ENCODE measurements around the gene PIGS. TPM values are rescaled to one million over a fixed set of nuclear protein-coding genes. Genes with fewer than 3 reads are reported as not detected.
A peak's percentile ranks its signal among the peaks of the same experiment; 100 is the strongest.

The PIGS gene
- total RNA-seq, 1 donor from 2014 or later: 15.2 TPM

DNA sequence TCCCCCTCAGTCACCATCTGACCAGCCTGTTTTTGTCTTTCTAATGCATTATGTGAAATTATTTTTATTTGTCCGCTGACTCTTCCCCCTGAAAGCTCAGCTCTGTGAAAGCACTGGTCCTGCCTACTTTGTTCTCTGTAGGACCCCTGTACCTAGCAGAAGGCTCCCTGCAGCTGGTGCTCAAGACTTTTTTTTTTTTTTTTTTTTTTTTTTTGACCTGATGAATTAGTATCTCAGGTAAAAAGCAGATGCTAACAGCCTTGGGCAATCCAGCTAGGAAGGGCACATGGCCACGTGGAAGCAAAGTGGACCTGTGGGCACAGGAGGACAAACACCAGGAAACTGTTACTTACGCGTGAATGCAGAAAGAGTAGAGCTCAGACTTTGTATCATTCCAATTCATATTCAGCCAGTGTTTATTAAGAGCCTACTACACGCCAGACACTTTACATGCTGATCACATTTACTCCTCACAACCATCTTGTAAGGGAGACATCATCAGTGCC lies 18.3 kb downstream of the PIGS start:
- Histone ChIP-seq H3K27ac (no peak overlapping the region), H3K9ac (no peak overlapping the region)

DNA sequence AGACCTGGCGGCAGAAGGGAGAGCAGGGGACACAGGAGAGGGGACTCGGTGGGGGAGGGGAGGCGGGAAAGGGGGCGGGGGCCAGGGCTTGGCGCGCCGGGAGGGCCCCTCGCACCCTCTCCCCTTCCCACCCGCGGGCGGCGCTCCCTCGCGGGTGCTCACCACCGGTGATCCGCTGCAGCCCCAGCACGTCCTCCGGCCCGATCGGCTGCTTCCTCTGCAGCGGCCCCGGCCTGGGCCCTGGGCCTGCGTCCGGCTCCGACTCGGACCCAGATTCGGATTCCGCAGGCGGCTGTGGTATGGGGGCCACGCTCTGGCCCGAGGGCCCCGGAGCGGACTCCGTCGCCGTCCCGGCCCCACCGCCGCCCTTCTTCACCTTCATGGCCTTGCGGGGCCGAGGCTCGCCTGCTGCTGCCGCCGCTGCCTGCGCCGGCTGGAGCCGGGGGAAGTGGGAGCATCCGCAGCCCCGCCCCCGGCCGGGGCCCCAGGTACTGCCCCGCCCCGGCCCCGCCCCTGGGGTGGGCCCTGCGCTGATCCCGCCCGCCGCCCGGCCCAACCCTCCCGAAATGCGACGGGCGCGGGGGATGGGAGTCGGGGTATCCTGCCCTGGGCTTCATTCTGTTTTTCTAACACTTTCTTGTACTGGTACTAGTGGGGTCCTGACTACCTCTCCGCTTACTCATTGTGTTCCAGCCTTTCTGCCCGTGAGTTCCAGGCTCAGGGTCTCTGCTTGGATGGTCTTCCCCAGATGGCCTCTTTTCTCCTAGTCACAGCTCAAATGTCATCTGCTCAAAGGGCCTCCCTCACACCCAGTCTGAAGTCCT lies 18.9 kb downstream of the PIGS start, which contains the start of gene UNC119:
Gene UNC119 (minus strand): TSS at position 449 of the 824 bp plus-strand sequence. CDS start 67 bp downstream, at position 382.
- no peaks in the 10 kb centered on the region for H3K9me3 Mint-ChIP-seq
- peak within 1 kb of the TSS; percentile 90 for H3K4me3 ChIP-seq
- H3K4me1 Mint-ChIP-seq: peaks cover 41% of the 10 kb centered on the region
- TF ChIP-seq, protein P1, sequence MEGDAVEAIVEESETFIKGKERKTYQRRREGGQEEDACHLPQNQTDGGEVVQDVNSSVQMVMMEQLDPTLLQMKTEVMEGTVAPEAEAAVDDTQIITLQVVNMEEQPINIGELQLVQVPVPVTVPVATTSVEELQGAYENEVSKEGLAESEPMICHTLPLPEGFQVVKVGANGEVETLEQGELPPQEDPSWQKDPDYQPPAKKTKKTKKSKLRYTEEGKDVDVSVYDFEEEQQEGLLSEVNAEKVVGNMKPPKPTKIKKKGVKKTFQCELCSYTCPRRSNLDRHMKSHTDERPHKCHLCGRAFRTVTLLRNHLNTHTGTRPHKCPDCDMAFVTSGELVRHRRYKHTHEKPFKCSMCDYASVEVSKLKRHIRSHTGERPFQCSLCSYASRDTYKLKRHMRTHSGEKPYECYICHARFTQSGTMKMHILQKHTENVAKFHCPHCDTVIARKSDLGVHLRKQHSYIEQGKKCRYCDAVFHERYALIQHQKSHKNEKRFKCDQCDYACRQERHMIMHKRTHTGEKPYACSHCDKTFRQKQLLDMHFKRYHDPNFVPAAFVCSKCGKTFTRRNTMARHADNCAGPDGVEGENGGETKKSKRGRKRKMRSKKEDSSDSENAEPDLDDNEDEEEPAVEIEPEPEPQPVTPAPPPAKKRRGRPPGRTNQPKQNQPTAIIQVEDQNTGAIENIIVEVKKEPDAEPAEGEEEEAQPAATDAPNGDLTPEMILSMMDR (IDR thresholded peaks at IDR 0.05): no peak
- TF ChIP-seq EZH2phosphoT487 (IDR thresholded peaks at IDR 0.05) (no peak), EZH2 (IDR thresholded peaks at IDR 0.05) (no peak)
- H3K36me3 Mint-ChIP-seq: peaks cover 26% of the 10 kb centered on the region
- peak within 1 kb of the TSS; percentile 87 for H2AFZ ChIP-seq (replicated peaks)
- peak; percentile 95 for DNase-seq (ENCODE audit: low spot score)
- peaks cover 25% of the 10 kb centered on the region for H3F3A ChIP-seq (ENCODE audit: low read depth)
- peak within 1 kb of the TSS; percentile 87 for H3K27ac Mint-ChIP-seq
- H3K79me2 ChIP-seq (ENCODE audit: low read depth): peaks cover 10% of the 10 kb centered on the region
- peaks cover 3% of the 10 kb centered on the region for H3K27me3 Mint-ChIP-seq (ENCODE audit: insufficient read depth, low read depth)
- no peaks in the 10 kb centered on the region for H3K27me3 ChIP-seq
- H3K4me1 ChIP-seq: peaks cover 40% of the 10 kb centered on the region
- H3K9ac ChIP-seq: peak within 1 kb of the TSS; percentile 81
- H3K4me2 ChIP-seq: peak within 1 kb of the TSS; percentile 83
- no peaks in the 10 kb centered on the region for H3K36me3 ChIP-seq
- no peak within 1 kb of the TSS for H3K27ac ChIP-seq
- peaks cover 43% of the 10 kb centered on the region for H4K20me1 ChIP-seq (ENCODE audit: low read depth)
- H3K4me3 Mint-ChIP-seq: peak within 1 kb of the TSS; percentile 97
- no peaks in the 10 kb centered on the region for H3K9me3 ChIP-seq (ENCODE audit: low read depth)

More for the DNA sequence above, 18.3 kb downstream of the PIGS start:
- Histone ChIP-seq H3F3A (ENCODE audit: low read depth) (peaks cover 25% of the 10 kb centered on the region), H4K20me1 (ENCODE audit: low read depth) (peaks cover 38% of the 10 kb centered on the region), H3K36me3 (no peaks in the 10 kb centered on the region), H3K4me2 (peak overlapping the region; percentile 83), H3K27me3 (no peaks in the 10 kb centered on the region), H3K9me3 (ENCODE audit: low read depth) (no peaks in the 10 kb centered on the region), H2AFZ (replicated peaks) (no peak overlapping the region), H3K4me1 (peaks cover 40% of the 10 kb centered on the region), H3K79me2 (ENCODE audit: low read depth) (peaks cover 10% of the 10 kb centered on the region), H3K4me3 (peak overlapping the region; percentile 90)
- Mint-ChIP-seq H3K27me3 (ENCODE audit: insufficient read depth, low read depth) (peaks cover 3% of the 10 kb centered on the region), H3K4me3 (peak overlapping the region; percentile 90), H3K36me3 (peaks cover 26% of the 10 kb centered on the region), H3K27ac (no peak overlapping the region), H3K9me3 (no peaks in the 10 kb centered on the region), H3K4me1 (peaks cover 36% of the 10 kb centered on the region)
- TF ChIP-seq EZH2 (IDR thresholded peaks at IDR 0.05): no peak
- no peak for DNase-seq (ENCODE audit: low spot score)

DNA sequence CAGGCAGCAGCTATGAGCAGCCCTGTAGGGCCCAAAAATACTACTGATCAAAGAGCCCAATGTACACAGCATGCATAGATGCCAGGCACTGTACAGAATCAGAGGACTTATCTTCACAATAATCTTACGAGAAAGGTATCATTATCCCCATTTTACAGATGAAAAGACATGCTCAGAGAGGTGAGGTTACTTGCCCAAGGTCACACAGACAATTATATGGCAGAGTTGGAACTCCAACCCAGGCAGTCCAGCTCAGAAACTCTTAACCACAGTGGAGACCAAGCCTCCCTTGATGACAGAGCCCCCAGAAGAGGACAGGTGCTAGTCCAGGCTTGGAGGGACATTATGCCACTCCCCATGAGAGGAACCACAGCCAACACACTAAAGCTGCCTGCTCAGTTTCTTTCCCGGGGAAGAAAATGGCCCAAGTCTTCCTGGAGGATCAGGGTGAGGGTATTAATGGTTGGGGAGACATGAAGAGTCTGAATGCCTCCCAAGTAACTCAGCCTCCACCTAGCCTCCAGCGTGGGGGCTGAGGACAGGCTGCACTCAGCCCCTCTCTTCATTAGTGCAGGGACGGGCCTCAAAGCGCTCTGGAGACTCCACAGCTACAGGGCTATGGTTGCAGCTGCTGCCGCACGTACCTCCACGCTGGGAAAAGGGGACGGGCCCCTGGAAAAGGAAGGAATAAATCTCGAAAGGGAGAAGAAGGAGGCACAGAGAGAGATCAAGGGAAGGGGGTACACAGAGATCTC lies 19.7 kb downstream of the PIGS start:
- TF ChIP-seq, protein P1 (IDR thresholded peaks at IDR 0.05): no peak
- no peak for TF ChIP-seq EZH2 (IDR thresholded peaks at IDR 0.05)
- peaks cover 22% of the 10 kb centered on the region for H3K36me3 Mint-ChIP-seq
- Histone ChIP-seq H3K79me2 (ENCODE audit: low read depth) (peaks cover 10% of the 10 kb centered on the region), H3K9me3 (ENCODE audit: low read depth) (no peaks in the 10 kb centered on the region), H3K4me3 (peak overlapping the region; percentile 90), H3K4me1 (peaks cover 40% of the 10 kb centered on the region), H2AFZ (replicated peaks) (no peak overlapping the region), H3K27ac (no peak overlapping the region), H3K27me3 (no peaks in the 10 kb centered on the region), H3K9ac (peak overlapping the region; percentile 81), H3F3A (ENCODE audit: low read depth) (peaks cover 25% of the 10 kb centered on the region), H3K4me2 (peak overlapping the region; percentile 83), H4K20me1 (ENCODE audit: low read depth) (peaks cover 43% of the 10 kb centered on the region), H3K36me3 (no peaks in the 10 kb centered on the region)
- H3K9me3 Mint-ChIP-seq: no peaks in the 10 kb centered on the region
- H3K4me1 Mint-ChIP-seq: peaks cover 41% of the 10 kb centered on the region
- peak; percentile 40 for DNase-seq (ENCODE audit: low spot score)
- H3K27ac Mint-ChIP-seq: peak overlapping the region; percentile 87
- H3K4me3 Mint-ChIP-seq: peak overlapping the region; percentile 97
- peaks cover 3% of the 10 kb centered on the region for H3K27me3 Mint-ChIP-seq (ENCODE audit: insufficient read depth, low read depth)
